ENCODE results near the gene PRKAR2B.
"Not testable (repeated sequence)": the region's sequence is repeated elsewhere in the genome, so short reads cannot be mapped to it uniquely, and the experiment has no call there.

The PRKAR2B gene

GRCh38 chr7:107047902-107048782, 3.6 kb downstream of the PRKAR2B start:
- no peak overlapping the region for H3K4me3 ChIP-seq (ENCODE audit: low read depth, low read length)

- no peak overlapping the region for H3K4me3 ChIP-seq (ENCODE audit: low read depth, low read length)
These were observed 4.4 kb downstream of the PRKAR2B start for GRCh38 chr7:107048783-107049418.

DNA sequence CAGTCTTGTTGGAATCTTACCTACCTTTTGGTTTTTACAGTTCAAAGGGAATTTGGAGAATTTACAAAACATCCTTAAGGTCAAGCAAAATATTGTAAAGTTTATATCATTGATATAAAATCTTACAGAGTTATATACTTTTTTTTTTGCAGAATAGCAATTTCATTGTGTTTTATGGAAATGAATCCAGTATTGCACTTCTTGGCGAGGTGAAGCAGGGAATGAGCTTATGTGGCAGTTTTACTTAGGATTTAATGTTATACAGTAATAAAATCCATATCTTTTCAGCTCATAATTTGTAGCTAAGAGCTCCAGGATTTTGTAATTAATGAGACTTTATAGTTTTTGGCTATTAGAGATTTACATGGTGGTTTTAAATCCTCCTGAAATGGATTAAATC, 5.0 kb downstream of the PRKAR2B start:
- H3K4me3 ChIP-seq (ENCODE audit: low read depth, low read length) = no peak overlapping the region

- H3K4me3 ChIP-seq (ENCODE audit: low read depth, low read length) = no peak overlapping the region
These were observed 5.5 kb downstream of the PRKAR2B start for GRCh38 chr7:107049971-107050532.

GRCh38 chr7:107051376-107051775, 6.9 kb downstream of the PRKAR2B start:
- no peak overlapping the region for H3K4me3 ChIP-seq (ENCODE audit: low read depth, low read length)

DNA sequence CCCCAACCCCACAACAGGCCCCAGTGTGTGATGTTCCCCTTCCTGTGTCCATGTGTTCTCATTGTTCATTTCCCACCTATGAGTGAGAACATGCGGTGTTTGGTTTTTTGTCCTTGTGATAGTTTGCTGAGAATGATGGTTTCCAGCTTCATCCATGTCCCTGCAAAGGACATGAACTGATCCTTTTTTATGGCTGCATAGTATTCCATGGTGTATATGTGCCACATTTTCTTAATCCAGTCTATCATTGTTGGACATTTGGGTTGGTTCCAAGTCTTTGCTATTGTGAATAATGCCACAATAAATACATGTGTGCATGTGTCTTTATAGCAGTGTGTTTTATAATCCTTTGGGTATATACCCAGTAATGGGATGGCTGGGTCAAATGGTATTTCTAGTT, 10.5 kb downstream of the PRKAR2B start:
- not testable (repeated sequence) for H3K4me3 ChIP-seq (ENCODE audit: low read depth, low read length)

DNA sequence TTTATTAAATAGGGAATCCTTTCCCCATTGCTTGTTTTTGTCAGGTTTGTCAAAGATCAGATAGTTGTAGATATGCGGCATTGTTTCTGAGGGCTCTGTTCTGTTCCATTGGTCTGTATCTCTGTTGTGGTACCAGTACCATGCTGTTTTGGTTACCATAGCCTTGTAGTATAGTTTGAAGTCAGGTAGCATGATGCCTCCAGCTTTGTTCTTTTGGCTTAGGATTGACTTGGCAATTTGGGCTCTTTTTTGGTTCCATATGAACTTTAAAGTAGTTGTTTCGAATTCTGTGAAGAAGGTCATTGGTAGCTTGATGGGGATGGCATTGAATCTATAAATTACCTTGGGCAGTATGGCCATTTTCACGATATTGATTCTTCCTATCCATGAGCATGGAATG, 11.6 kb downstream of the PRKAR2B start:
- not testable (repeated sequence) for H3K4me3 ChIP-seq (ENCODE audit: low read depth, low read length)

DNA sequence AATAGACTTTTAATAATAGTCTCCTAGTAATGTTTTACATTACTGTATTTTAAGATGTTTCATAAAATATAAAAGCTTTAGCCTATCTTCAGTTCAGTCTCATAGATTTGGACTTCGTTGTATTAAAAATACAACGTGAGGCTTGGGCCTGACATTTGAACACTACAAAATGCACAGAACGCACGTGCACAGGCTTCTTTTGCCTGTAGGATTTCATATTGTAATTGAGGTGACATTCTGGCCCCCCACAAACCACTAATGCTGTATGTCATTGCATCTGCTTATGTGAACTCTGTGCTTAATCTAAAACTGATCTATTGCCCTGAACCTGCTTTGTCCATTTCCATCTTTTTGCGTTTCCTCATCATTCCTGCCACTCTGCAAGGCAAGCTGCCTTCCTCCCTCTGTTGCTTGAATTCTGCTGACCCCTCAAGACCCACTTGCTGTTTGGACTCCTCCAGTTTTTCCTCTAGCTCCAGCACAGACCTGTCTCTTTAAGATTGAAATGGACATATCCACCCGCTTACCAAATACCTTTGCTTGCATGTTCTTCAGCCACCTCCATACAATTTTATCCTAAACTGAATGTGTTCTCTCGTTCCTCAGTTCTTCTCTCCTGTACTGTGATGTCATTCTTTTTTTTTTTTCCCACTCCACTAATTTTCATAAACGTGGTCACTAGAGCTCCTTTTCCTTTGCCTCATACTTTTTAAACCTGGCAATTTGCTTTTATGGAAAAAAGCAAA, 12.4 kb downstream of the PRKAR2B start:
- H3K4me3 ChIP-seq (ENCODE audit: low read depth, low read length) = no peak overlapping the region

DNA sequence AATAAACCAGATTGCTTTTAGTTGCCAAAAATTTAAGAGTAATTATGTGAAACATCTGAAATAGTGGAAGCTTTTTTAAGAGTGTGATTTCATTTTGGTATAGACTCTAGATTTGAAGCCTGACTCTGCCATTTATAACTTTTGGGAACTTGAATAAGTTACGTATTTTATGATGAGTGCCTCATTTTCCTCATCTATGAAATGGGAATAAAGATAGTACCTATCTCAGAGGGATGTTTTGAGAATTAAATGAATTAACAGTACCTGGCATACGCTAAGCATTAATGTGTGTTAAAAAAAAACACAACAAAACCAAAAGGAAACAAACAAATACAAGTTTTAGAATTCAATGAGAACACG, 12.9 kb downstream of the PRKAR2B start:
- H3K4me3 ChIP-seq (ENCODE audit: low read depth, low read length) = no peak overlapping the region

DNA sequence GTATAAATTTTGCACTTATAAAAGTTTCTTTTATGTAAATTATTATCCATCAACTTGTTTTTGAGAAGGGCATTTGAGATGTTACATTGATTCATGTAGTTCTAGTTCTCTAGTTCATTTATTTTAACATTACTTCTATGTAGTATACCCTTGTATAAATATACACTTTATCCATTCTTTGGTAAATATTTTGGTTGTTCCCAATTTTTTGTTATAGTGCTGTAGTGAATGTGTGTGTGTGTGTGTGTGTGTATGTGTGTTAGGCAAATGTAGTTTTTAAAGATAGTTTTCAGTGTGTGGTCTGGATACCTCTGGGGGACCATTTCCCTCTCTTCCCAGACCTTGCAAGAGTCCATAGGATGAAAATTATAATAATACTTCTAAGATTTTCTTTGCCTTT, 15.0 kb downstream of the PRKAR2B start:
- no peak overlapping the region for H3K4me3 ChIP-seq (ENCODE audit: low read depth, low read length)

- no peak overlapping the region for H3K4me3 ChIP-seq (ENCODE audit: low read depth, low read length)
These were observed 19.0 kb downstream of the PRKAR2B start for GRCh38 chr7:107063245-107064120.

DNA sequence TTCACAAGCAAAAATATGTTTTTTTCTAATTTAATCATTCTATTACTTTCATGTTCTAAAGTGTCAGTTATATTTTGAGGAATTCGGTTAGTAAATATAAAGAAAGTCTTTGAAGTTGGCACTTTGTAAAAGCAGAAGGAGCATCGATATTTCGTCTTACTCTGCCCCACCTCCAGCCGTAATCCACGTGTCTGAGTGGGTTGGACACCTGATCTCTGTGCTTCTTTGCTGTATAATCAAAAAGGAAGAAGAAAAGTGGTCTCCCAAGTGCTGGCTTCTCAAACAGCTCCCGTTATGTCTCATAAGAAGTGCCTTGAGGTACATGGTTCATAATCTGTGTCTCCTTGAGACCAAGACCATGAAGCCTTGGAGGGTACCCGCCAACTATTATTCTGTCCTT, 19.8 kb downstream of the PRKAR2B start:
- no peak overlapping the region for H3K4me3 ChIP-seq (ENCODE audit: low read depth, low read length)

- H3K4me3 ChIP-seq (ENCODE audit: low read depth, low read length) = no peak overlapping the region
These were observed 21.4 kb downstream of the PRKAR2B start for GRCh38 chr7:107065929-107066247.

DNA sequence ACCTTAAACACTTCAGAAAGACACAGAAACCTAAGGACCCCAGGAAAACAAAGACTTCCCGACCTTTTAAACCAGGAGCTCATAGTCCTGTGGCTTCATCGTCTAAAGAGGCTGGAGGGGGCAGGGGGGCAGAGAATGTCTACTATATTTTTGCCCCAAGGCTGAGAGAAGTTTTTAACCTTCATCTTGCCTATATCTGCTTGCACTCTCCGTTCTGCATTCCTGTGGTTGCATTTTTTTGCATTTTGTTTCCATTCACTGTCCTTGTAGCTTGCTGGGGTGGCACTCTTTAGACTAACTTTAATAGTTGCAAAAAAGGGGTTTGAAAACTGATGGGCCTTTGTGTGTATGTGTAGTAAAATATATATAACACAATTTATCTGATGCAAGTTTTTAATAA, 23.7 kb downstream of the PRKAR2B start:
- H3K4me3 ChIP-seq (ENCODE audit: low read depth, low read length) = no peak overlapping the region

DNA sequence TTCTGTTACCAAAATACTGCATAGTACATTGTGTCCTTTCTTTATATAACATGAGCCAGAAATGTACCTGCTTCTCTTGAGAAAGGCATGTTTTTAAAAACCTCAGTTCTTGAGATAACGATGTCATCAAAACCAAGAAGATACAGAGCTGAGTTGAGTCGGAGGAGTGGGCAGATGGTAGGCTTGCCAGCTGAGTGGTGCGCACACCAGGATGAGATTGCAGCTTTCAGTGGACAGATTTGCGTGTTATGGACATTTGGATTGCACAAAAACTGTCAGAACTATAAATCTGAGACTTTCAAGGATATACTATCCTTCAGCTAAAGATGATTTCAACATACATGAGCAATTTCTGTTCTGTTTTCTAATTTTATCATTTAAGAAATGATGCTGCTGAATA, 25.0 kb downstream of the PRKAR2B start:
- no peak overlapping the region for H3K4me3 ChIP-seq (ENCODE audit: low read depth, low read length)

GRCh38 chr7:107070710-107071109, 26.2 kb downstream of the PRKAR2B start:
- H3K4me3 ChIP-seq (ENCODE audit: low read depth, low read length) = no peak overlapping the region

- no peak overlapping the region for H3K4me3 ChIP-seq (ENCODE audit: low read depth, low read length)
These were observed 26.6 kb downstream of the PRKAR2B start for GRCh38 chr7:107071129-107071528.

- no peak overlapping the region for H3K4me3 ChIP-seq (ENCODE audit: low read depth, low read length)
These were observed 27.6 kb downstream of the PRKAR2B start for GRCh38 chr7:107072133-107072532.

DNA sequence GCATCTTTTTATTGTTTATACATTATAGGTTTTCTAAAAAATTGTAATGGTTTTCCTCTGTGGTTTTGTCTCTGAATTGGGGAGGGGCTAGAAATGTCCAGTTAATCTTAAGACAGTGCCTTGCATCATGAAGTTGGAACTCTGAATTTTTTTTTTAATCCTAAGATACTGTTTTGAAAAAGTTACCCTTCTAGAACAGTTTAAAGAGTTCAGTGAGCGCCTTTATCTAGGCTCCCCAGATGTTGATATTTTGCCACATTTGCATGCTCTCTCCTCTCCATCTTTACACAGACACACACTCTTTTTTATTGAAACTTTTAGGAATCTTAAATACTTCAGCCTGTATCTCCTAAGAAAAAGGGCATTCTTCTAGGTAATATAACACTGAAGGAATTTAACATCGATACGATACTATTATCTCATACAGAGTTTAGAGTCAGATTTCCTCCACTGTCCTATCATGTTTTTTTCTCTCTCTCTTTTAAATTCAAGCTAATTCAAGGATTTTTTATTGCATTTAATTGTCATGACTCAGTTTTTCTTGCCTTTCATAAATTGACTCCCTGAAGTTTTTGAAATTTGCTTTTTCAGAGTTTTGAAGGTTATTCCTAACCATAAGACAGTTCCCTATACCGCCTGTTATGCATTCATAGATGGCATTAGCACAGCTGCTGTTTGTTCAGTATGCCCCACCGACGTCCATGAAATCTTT, 31.5 kb downstream of the PRKAR2B start:
- H3K4me3 ChIP-seq (ENCODE audit: low read depth, low read length) = no peak overlapping the region

Measured in iPS-11a (cell line).